ENCODE results near the gene SLCO4A1.

SLCO4A1 gene

DNA sequence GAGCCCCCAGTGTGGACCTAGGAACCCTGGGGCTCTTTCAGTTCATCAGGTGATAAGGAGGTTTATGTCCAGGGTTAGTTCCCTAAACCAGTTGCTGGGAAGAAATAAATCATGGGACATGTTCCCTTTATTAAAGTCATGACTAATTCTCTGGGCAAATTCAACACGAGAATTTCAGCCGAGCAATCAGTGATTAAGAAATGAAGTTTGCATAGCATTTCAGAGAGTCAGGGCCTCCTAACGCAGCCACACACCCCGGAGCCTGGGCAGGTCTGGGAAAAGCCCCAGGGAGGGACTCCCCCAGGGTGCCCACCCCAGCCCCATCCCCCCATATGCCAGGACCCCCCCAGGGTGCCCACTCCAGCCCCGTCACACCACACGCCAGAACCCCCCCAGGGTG is 20.1 kb downstream of the SLCO4A1 start:
- H3K4me3 ChIP-seq (replicated peaks; ENCODE audit: low read depth, low read length), result no peak overlapping the region
- TF ChIP-seq, protein P1, sequence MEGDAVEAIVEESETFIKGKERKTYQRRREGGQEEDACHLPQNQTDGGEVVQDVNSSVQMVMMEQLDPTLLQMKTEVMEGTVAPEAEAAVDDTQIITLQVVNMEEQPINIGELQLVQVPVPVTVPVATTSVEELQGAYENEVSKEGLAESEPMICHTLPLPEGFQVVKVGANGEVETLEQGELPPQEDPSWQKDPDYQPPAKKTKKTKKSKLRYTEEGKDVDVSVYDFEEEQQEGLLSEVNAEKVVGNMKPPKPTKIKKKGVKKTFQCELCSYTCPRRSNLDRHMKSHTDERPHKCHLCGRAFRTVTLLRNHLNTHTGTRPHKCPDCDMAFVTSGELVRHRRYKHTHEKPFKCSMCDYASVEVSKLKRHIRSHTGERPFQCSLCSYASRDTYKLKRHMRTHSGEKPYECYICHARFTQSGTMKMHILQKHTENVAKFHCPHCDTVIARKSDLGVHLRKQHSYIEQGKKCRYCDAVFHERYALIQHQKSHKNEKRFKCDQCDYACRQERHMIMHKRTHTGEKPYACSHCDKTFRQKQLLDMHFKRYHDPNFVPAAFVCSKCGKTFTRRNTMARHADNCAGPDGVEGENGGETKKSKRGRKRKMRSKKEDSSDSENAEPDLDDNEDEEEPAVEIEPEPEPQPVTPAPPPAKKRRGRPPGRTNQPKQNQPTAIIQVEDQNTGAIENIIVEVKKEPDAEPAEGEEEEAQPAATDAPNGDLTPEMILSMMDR (IDR thresholded peaks at IDR 0.05; ENCODE audit: low read depth, low read length, missing control alignments), result no peak
- DNase-seq (ENCODE audit: extremely low read depth, low read depth), result no peak

DNA sequence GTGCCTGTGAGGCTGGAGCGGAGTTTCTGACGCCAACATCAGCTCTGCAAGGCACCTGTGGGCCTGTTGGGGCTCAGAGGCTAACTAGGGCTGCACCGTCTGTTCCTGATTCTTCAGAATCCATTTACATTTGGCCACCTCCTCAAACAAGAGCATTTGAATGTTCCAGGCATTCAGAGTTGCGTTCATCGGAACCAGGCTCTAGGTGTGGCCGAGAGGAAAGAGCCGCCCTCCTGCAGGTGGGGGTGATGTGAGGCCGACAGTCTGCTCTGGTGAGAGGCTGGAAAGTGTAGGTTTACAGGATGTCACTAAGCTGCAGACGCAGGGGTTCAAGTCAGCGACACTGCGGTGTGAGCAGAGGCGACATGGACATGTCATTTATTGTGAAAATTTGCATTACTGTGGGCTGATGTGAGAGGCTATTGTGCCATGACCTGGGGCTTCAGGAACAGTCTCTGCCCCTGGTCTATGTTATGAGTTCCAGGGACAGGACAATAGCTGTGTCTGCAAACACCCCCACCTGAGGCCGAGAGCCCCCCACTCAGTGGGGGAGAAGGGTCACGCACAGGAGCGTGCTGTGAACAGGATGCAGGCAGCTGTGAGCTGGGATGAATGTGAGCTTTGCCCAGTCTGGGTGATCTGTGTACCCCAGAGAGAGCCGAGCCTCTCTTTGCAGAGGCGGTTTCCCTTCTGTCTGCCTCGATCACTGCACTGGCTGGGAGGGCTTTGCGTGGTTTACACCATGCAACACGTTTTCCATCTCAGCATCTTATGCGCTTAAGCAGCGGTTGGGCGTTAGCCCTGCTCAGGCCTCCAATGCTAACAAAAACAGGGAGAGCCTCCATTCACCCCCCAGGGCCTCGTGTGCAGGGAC is 21.1 kb downstream of the SLCO4A1 start:
- H3K4me3 ChIP-seq (replicated peaks; ENCODE audit: low read depth, low read length), result no peak overlapping the region
- TF ChIP-seq, protein P1 (IDR thresholded peaks at IDR 0.05; ENCODE audit: low read depth, low read length, missing control alignments), result no peak

DNA sequence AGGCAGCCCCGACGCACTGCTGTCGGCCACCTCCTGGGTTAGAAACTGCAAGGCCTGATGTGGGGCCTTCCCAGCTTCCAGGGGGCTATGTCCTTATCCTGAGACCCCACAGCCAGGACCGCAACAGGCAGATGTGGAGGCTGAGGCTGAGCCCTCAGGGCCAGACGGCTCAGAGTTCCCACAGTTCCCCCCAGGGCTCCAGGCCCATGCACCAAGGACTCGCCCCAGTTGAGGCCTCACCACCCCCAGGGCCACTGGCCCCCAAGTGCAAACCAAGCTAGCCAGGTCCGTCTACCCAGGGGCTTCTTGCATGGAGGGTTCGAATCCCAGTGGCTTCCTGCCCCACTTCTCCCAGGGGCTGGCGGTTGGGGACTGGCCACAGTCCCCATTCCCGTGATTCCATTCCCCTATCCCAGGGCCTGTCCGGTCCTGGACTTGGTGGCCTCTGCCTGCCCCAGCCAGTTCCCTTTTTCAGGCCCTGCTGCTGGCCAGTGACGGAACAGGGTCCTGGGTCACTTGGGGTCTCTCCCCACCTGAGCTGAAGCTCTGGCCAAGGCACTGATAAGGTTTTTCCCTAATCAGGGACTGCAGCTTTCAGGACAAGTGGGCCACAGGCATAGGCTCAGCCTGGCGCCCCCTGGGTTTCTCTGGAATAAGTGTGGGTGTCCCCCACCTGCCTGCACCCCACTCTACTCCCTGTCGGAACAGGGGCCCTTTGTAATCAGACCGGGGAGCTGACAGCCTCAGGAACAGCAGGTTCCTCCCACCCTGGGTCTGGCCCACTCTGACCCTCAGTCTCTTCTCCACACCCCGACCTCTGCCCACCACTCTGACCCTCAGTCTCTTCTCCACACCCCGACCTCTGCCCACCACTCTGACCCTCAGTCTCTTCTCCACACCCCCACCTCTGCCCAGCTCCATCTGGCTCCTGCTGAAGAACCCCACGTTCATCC is 22.0 kb downstream of the SLCO4A1 start:
- TF ChIP-seq, protein P1 (IDR thresholded peaks at IDR 0.05; ENCODE audit: low read depth, low read length, missing control alignments), result no peak
- DNase-seq (ENCODE audit: extremely low read depth, low read depth), result no peak
- no peak overlapping the region for H3K4me3 ChIP-seq (replicated peaks; ENCODE audit: low read depth, low read length)

More for the DNA sequence above, 21.1 kb downstream of the SLCO4A1 start:
- DNase-seq (ENCODE audit: extremely low read depth, low read depth), result no peak

DNA sequence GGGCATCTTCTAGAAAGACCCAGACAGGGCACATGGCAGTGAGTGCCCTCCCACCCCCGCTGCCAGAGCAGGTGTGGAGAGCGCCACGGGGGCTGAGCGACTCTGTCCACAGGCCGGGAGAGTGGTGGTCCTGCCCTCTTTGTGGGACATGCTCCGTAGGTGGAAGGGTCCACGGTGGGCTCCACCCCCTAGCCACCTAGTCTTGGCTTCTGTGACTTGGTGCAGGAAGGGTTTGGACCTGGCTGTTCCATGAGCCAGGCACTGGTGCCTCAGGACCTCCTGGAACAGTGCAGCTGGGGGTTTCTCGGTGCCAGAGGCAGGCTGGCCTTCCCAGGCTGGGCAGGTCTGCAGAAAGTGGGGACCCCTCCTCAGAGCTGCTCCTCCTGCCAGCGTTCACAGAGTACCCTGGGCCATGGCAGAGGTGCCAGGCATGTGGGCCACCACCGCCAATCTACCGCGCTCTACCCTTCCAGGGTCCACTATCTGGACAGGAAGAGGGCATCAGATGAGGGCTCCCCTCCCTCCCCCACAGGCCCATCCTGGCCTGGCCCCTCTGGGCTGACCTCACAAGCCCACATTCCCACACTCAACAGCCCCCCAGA is 23.0 kb downstream of the SLCO4A1 start:
- no peak overlapping the region for H3K4me3 ChIP-seq (replicated peaks; ENCODE audit: low read depth, low read length)
- no peak for DNase-seq (ENCODE audit: extremely low read depth, low read depth)
- TF ChIP-seq, protein P1 (IDR thresholded peaks at IDR 0.05; ENCODE audit: low read depth, low read length, missing control alignments), result no peak

DNA sequence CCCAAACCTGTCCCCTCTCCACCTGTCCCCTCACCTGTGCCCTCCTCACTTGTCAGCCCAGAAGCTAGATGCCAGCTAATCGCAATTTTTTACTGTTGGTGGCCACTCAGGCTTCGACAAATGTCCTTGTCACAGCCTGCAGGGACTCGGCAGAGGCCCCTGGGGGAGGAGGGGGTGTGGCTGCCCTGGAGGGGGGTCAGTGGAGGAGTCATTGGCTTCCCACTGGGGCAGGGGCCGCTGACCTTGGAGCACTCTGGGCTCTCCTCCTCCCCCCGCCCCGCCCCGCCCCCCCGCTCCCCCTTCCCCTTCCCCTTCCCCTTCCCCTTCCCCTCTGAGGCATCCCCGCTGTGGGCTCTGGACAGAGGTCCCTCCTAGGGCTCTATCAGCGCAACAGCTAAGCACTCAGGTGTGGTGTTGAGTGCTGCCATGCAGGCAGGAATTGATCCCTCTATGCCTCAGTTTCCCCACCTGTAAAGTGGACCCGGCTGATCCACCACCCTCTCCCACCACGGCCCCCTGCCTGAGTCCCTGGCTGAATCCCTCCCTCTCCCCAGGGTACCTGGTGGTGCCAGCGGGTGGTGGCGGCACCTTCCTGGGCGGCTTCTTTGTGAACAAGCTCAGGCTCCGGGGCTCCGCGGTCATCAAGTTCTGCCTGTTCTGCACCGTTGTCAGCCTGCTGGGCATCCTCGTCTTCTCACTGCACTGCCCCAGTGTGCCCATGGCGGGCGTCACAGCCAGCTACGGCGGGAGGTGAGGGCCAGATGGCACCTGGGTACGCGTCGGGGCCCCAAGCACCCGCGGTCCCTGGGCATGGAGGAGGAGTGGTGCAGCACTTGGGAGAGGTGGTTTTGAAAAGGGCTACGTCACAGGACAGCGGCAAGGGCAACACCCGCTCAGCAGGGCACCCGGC is 23.8 kb downstream of the SLCO4A1 start:
- TF ChIP-seq, protein P1 (IDR thresholded peaks at IDR 0.05; ENCODE audit: low read depth, low read length, missing control alignments), result no peak
- no peak for DNase-seq (ENCODE audit: extremely low read depth, low read depth)
- no peak overlapping the region for H3K4me3 ChIP-seq (replicated peaks; ENCODE audit: low read depth, low read length)

Measured in HFF-Myc (cell line).